Raji (cell line): ENCODE measurements around the gene RABIF.

Experiments used
- POLR2A ChIP-seq: IDR thresholded peaks from 2 replicates; pipeline ENCODE4 v1.6.1; 2011; ENCODE audit warnings: low read depth, low read length, control low read depth; ENCODE audit not compliant: insufficient read depth

RABIF gene

GRCh38 chr1:202880062-202880461 lies 8.9 kb downstream of the RABIF start:
- TF ChIP-seq POLR2A: no peak

- TF ChIP-seq POLR2A: no peak
Observed at GRCh38 chr1:202879128-202879527, 9.8 kb downstream of the RABIF start.

GRCh38 chr1:202873026-202873425 lies 15.9 kb downstream of the RABIF start:
- no peak for TF ChIP-seq POLR2A

- no peak for TF ChIP-seq POLR2A
Observed at GRCh38 chr1:202871367-202871766, 17.6 kb downstream of the RABIF start.

- no peak for TF ChIP-seq POLR2A
Observed at GRCh38 chr1:202862679-202863560, 26.0 kb downstream of the RABIF start.

GRCh38 chr1:202861420-202862132 lies 27.4 kb downstream of the RABIF start:
- TF ChIP-seq POLR2A: no peak

- no peak for TF ChIP-seq POLR2A
Observed at GRCh38 chr1:202860744-202861419, 28.1 kb downstream of the RABIF start.

- no peak for TF ChIP-seq POLR2A
Observed at GRCh38 chr1:202858789-202859414, 30.0 kb downstream of the RABIF start.

GRCh38 chr1:202858331-202858730 lies 30.6 kb downstream of the RABIF start:
- TF ChIP-seq POLR2A: no peak

GRCh38 chr1:202857136-202857610 lies 31.8 kb downstream of the RABIF start:
- TF ChIP-seq POLR2A: no peak

- TF ChIP-seq POLR2A: no peak
Observed at GRCh38 chr1:202856014-202856413, 32.9 kb downstream of the RABIF start.

- no peak for TF ChIP-seq POLR2A
Observed at GRCh38 chr1:202854787-202855186, 34.2 kb downstream of the RABIF start.

GRCh38 chr1:202852163-202852904 lies 36.6 kb downstream of the RABIF start:
- TF ChIP-seq POLR2A: no peak

GRCh38 chr1:202850593-202851362 lies 38.2 kb downstream of the RABIF start:
- no peak for TF ChIP-seq POLR2A

GRCh38 chr1:202848191-202848542 lies 40.8 kb downstream of the RABIF start:
- TF ChIP-seq POLR2A: no peak
